Activated naive CD4-positive, alpha-beta T cell treated with anti-CD3 and anti-CD28 coated beads for 36 hours (primary cell): Measurements from ENCODE around the gene KLF13. TPM values are rescaled to one million over a fixed set of nuclear protein-coding genes. Genes with fewer than 3 reads are reported as not detected.

Experiments used
- CTCF ChIA-PET: fragments of 350-600 bp; sonication (Branson Sonifier 250); formaldehyde crosslinking; loops from one replicate; lab custom pipeline; 2021; ENCODE audit warnings: antibody characterized with exemption; lab: Charles Lee
- DNase-seq: peaks from one replicate; pipeline ENCODE4 v3.0.0-alpha.2; 2020
- H3K27ac Mint-ChIP-seq: one replicate; pipeline ENCODE4 v1.8.0; 2021; ENCODE audit warnings: mild to moderate bottlenecking, mixed read lengths
- H3K27me3 Mint-ChIP-seq: one replicate; pipeline ENCODE4 v1.8.0; 2021; ENCODE audit warnings: low read depth, mixed read lengths
- H3K36me3 Mint-ChIP-seq: one replicate; pipeline ENCODE4 v1.8.0; 2021; ENCODE audit warnings: low read depth, mixed read lengths
- H3K4me1 Mint-ChIP-seq: one replicate; pipeline ENCODE4 v1.8.0; 2021; ENCODE audit warnings: low read depth, mixed read lengths
- H3K4me3 Mint-ChIP-seq: one replicate; pipeline ENCODE4 v1.8.0; 2021; ENCODE audit warnings: mild to moderate bottlenecking, moderate library complexity, mixed read lengths
- H3K9me3 Mint-ChIP-seq: one replicate; pipeline ENCODE4 v1.8.0; 2021; ENCODE audit warnings: mixed read lengths
- intact Hi-C: fragments of 100-400 bp; cut with micrococcal nuclease; formaldehyde crosslinking; loops from one replicate; pipeline ENCODE4 v1.15.1; 2023
- total RNA-seq, 2 experiments: library from RNA; stranded (reverse); gene quantifications; one replicate each; pipeline ENCODE4 v1.2.3, GENCODE V29; 2021

The KLF13 gene
- total RNA-seq, 2 experiments from 2014 or later, result 115 to 121 TPM

- Mint-ChIP-seq H3K27ac (no peak overlapping the region), H3K9me3 (no peaks in the 10 kb centered on the region), H3K4me1 (peaks cover 18% of the 10 kb centered on the region), H3K36me3 (no peaks in the 10 kb centered on the region), H3K27me3 (no peaks in the 10 kb centered on the region), H3K4me3 (no peak overlapping the region)
- peak; percentile 2 for DNase-seq
- CTCF ChIA-PET, result no interaction called here
- intact Hi-C loops, result no loop called here
Observed at GRCh38 chr15:31309893-31310606, 16.6 kb upstream of the KLF13 start.

GRCh38 chr15:31311735-31312619, 14.7 kb upstream of the KLF13 start:
- no peaks in the 10 kb centered on the region for H3K36me3 Mint-ChIP-seq

GRCh38 chr15:31313223-31313622, 13.4 kb upstream of the KLF13 start:
- CTCF ChIA-PET, result interaction anchor here (1.5 kb wide), 1 partner anchor 122 kb away, joined by 3 read pairs; no protein-coding TSS in a partner anchor
- H3K9me3 Mint-ChIP-seq, result no peaks in the 10 kb centered on the region

More at GRCh38 chr15:31311735-31312619, 14.7 kb upstream of the KLF13 start:
- Mint-ChIP-seq H3K27ac (no peak overlapping the region), H3K9me3 (no peaks in the 10 kb centered on the region), H3K4me1 (peaks cover 27% of the 10 kb centered on the region), H3K4me3 (no peak overlapping the region), H3K27me3 (no peaks in the 10 kb centered on the region)
- intact Hi-C loops, result no loop called here
- peak; percentile 3 for DNase-seq
- CTCF ChIA-PET, result interaction anchor here (0.6 to 1.5 kb wide), 2 partner anchors 90 to 123 kb away, joined by 3 to 4 read pairs; no protein-coding TSS in a partner anchor

GRCh38 chr15:31314380-31314779, 12.3 kb upstream of the KLF13 start:
- H3K27ac Mint-ChIP-seq, result no peak overlapping the region

More at GRCh38 chr15:31313223-31313622, 13.4 kb upstream of the KLF13 start:
- H3K4me3 Mint-ChIP-seq, result no peak overlapping the region
- no peak for DNase-seq
- intact Hi-C loops, result no loop called here
- H3K4me1 Mint-ChIP-seq, result peaks cover 27% of the 10 kb centered on the region
- no peaks in the 10 kb centered on the region for H3K36me3 Mint-ChIP-seq
- H3K27me3 Mint-ChIP-seq, result no peaks in the 10 kb centered on the region
- H3K27ac Mint-ChIP-seq, result no peak overlapping the region

GRCh38 chr15:31316135-31316795, 10.4 kb upstream of the KLF13 start:
- intact Hi-C loops, result no loop called here
- H3K9me3 Mint-ChIP-seq, result peaks cover 2% of the 10 kb centered on the region
- no peak overlapping the region for H3K4me3 Mint-ChIP-seq
- H3K27ac Mint-ChIP-seq, result no peak overlapping the region
- DNase-seq, result peak; percentile 65
- H3K36me3 Mint-ChIP-seq, result no peaks in the 10 kb centered on the region
- CTCF ChIA-PET, result no interaction called here
- no peaks in the 10 kb centered on the region for H3K27me3 Mint-ChIP-seq
- H3K4me1 Mint-ChIP-seq, result peaks cover 21% of the 10 kb centered on the region

More at GRCh38 chr15:31314380-31314779, 12.3 kb upstream of the KLF13 start:
- intact Hi-C loops, result no loop called here
- Mint-ChIP-seq H3K9me3 (no peaks in the 10 kb centered on the region), H3K4me1 (peaks cover 21% of the 10 kb centered on the region), H3K27me3 (no peaks in the 10 kb centered on the region), H3K36me3 (no peaks in the 10 kb centered on the region), H3K4me3 (no peak overlapping the region)
- DNase-seq, result no peak
- CTCF ChIA-PET, result interaction anchor here (0.7 to 1.3 kb wide), 2 partner anchors 9 to 72 kb away, joined by 3 to 5 read pairs; no protein-coding TSS in a partner anchor

- peak overlapping the region; percentile 28 for H3K27ac Mint-ChIP-seq
- DNase-seq, result no peak
Observed at GRCh38 chr15:31317017-31317416, 9.6 kb upstream of the KLF13 start.

GRCh38 chr15:31317421-31318327, 9.0 kb upstream of the KLF13 start:
- DNase-seq, result no peak

More at GRCh38 chr15:31317017-31317416, 9.6 kb upstream of the KLF13 start:
- no peak overlapping the region for H3K4me3 Mint-ChIP-seq
- H3K4me1 Mint-ChIP-seq, result peaks cover 21% of the 10 kb centered on the region
- CTCF ChIA-PET, result interaction anchor here (0.9 kb wide), 1 partner anchor 105 kb away, joined by 3 read pairs; no protein-coding TSS in a partner anchor
- peaks cover 6% of the 10 kb centered on the region for H3K9me3 Mint-ChIP-seq
- no peaks in the 10 kb centered on the region for H3K27me3 Mint-ChIP-seq
- intact Hi-C loops, result no loop called here
- H3K36me3 Mint-ChIP-seq, result no peaks in the 10 kb centered on the region

GRCh38 chr15:31318429-31318828, 8.2 kb upstream of the KLF13 start:
- DNase-seq, result no peak
- Mint-ChIP-seq H3K9me3 (peaks cover 6% of the 10 kb centered on the region), H3K4me3 (no peak overlapping the region), H3K36me3 (no peaks in the 10 kb centered on the region), H3K27ac (no peak overlapping the region), H3K27me3 (no peaks in the 10 kb centered on the region), H3K4me1 (peaks cover 21% of the 10 kb centered on the region)
- intact Hi-C loops, result no loop called here
- CTCF ChIA-PET, result no interaction called here

More at GRCh38 chr15:31317421-31318327, 9.0 kb upstream of the KLF13 start:
- CTCF ChIA-PET, result interaction anchor here (0.9 kb wide), 1 partner anchor 105 kb away, joined by 3 read pairs; no protein-coding TSS in a partner anchor
- Mint-ChIP-seq H3K27ac (no peak overlapping the region), H3K36me3 (no peaks in the 10 kb centered on the region), H3K9me3 (peaks cover 6% of the 10 kb centered on the region), H3K27me3 (no peaks in the 10 kb centered on the region), H3K4me3 (no peak overlapping the region), H3K4me1 (peaks cover 21% of the 10 kb centered on the region)
- intact Hi-C loops, result no loop called here

GRCh38 chr15:31320022-31320421, 6.6 kb upstream of the KLF13 start:
- Mint-ChIP-seq H3K27me3 (no peaks in the 10 kb centered on the region), H3K4me3 (no peak overlapping the region), H3K4me1 (peaks cover 28% of the 10 kb centered on the region), H3K27ac (no peak overlapping the region), H3K9me3 (peaks cover 6% of the 10 kb centered on the region), H3K36me3 (no peaks in the 10 kb centered on the region)
- DNase-seq, result no peak
- CTCF ChIA-PET, result interaction anchor here (0.5 to 2.1 kb wide), 3 partner anchors 17 to 115 kb away, joined by 3 to 6 read pairs (median 3); no protein-coding TSS in a partner anchor
- intact Hi-C loops, result no loop called here

- Mint-ChIP-seq H3K4me3 (no peak overlapping the region), H3K4me1 (peaks cover 28% of the 10 kb centered on the region)
- intact Hi-C loops, result no loop called here
Observed at GRCh38 chr15:31321418-31321817, 5.2 kb upstream of the KLF13 start.

GRCh38 chr15:31322504-31322903, 4.1 kb upstream of the KLF13 start:
- H3K4me1 Mint-ChIP-seq, result peaks cover 17% of the 10 kb centered on the region
- DNase-seq, result no peak
- no peak overlapping the region for H3K4me3 Mint-ChIP-seq
- H3K36me3 Mint-ChIP-seq, result no peaks in the 10 kb centered on the region
- H3K9me3 Mint-ChIP-seq, result peaks cover 6% of the 10 kb centered on the region
- H3K27me3 Mint-ChIP-seq, result no peaks in the 10 kb centered on the region
- CTCF ChIA-PET, result interaction anchor here (1.0 to 1.1 kb wide), 2 partner anchors 112 to 160 kb away, joined by 3 read pairs; no protein-coding TSS in a partner anchor
- intact Hi-C loops, result no loop called here
- H3K27ac Mint-ChIP-seq, result no peak overlapping the region

More at GRCh38 chr15:31321418-31321817, 5.2 kb upstream of the KLF13 start:
- H3K9me3 Mint-ChIP-seq, result peaks cover 6% of the 10 kb centered on the region
- DNase-seq, result no peak
- no peak overlapping the region for H3K27ac Mint-ChIP-seq
- CTCF ChIA-PET, result no interaction called here
- no peaks in the 10 kb centered on the region for H3K27me3 Mint-ChIP-seq
- no peaks in the 10 kb centered on the region for H3K36me3 Mint-ChIP-seq
